SHP77 treated with DMSO at 0.1 percent for 48 hours (cell line): Measurements from ENCODE around the gene KLC1.

ENCODE experiments used
- DNase-seq: peaks from one replicate; lab custom pipeline; 2025; lab: John Stamatoyannopoulos, UW

Gene KLC1

DNA sequence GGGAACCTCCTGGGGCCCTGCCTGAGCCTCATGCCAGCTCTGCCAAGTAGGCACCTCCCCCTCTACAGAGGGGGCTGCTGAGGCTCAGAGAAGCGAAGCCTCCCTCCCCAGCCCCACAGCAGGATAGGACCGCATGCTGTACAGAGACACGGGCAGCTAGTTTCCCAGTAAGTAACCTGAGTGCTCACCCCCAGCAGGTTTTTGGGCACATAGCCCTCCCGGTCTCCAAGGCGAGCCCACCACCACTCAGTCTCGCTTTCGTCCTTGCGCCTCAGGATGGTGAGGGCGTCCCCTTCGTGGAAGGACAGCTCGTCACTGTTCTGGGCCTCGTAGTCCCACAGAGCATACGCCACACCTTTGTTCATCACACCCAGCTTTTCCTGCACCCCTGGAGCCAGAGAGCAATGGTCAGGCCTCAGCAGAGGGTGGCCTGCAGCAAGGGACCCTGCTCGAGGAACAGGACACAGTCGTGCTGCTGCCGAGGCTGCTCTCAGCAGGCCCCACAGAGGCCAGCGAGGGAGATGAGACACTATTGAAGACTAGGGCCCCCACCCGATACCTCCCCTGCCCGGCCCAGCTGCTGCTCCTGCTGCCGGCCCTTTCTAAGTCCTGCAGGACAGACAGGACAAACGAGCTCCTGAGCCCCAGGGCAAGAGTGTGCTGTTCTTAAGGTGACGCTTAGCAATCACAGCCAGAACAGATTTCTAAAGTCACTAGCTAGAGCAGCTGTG lies 107.0 kb downstream of the KLC1 start:
- no peak for DNase-seq

DNA sequence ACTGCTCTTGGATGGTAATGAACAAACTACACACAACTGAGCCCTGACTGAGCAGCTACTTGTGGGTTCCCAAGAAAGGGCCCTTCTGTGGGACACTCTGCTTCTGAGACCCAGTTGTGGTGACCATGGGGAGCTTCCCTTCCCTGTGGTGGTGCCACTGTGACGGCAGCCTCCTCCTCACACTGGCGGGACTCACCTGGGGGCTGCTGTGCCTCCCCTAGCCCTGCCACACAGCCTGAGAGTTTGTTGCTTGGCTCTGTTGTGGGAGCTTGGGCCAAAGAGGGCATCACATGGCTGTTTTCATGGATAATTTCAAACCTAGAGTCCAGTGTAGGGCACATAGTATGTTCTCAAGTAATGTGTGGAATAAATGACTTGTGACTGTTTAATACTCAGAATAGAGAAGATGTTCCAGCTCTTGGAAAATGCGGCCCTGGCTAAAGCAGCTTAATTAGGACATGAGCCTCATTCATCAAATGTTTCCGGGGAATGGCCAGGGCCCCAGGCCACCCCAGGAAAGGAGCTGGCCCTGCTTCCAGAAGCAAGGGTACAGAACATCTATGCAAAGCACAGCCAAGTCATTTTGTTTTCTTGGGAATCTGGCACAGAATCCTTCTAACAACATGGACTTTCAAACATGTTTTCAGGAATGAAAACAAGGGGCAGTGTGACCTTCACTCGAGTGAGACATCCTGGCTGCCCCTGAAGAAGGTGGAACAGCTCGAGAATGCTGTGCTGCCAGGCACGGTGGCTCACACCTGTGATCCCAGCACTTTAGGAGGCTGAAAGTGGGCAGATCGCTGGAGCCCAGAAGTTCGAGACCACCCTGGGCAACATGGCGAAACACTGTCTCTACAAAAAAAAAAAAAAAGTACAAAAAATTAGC lies 107.8 kb downstream of the KLC1 start:
- DNase-seq: no peak

- DNase-seq: no peak
Measured at GRCh38 chr14:103737432-103738045, 108.5 kb downstream of the KLC1 start.

DNA sequence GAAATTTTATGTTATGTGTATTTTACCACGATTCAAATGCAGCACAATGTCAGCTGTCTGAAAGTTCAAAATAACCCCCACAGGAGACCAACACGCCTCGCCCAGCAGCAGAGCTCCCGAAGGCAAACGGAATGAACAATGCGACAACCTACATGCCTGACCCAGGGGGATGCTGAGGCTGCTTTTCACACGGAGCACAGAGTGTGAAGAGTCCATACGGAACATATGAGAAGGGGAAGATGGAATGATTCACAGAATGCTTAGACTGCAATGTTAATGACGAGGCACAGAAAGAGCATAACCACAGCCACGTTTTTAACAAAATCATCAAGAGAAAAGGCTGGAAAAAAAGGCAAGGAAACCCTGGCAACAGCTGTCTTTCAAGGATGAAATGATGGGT lies 109.2 kb downstream of the KLC1 start:
- DNase-seq: no peak

DNA sequence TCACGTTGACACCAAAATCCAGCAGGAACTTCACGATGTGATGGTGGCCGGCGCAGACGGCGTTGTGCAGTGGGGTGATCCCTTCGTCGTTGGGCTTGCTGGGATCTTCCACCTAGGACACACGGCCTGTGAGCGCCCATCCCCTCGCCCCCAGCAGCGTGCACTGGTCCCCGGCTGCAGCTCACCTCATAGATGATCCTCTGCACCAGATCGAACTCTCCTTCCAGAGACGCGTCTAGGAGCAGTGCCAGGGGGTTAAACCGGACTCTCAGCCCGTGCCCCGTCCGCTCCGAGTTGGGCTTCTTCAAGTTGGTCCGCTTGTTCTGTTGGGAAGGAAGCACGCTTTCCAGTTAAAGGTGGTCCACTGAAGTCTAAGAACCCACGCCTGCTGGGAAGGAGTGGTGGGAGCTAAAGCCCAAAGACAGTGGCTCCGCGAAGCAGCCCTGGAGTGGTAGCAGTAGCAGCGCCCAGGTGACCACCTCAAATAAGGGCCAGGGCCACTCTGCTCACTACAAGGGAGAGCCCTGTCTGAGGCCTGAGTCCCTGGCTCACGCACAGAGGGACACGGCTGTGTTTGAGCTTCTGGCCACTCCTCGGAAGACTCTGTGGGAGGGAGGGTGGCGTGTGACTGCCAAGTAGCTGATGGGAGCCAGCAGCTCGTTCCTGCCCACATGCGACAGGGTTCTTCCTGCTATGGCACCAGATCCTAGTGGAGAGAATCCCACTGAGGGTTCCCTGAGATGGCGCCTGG lies 109.9 kb downstream of the KLC1 start:
- no peak for DNase-seq

DNA sequence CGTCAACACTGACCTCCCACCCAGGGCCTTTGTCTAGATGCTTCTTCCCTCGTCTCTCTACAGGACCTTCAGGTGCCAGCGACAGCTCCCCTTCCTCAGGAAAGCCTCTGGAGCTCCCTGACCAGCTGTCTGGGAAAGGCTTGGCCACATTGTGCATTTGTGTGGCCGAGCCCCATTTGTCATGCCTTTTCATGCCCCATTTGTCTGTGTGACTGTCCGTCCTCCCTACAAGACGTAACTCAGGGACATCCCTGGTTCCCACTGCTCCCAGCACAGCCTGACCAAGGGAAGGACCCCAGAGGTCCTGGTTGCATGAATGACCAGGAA lies 110.4 kb downstream of the KLC1 start:
- DNase-seq: no peak

GRCh38 chr14:103739793-103740501 lies 110.9 kb downstream of the KLC1 start:
- no peak for DNase-seq

- DNase-seq: no peak
Measured at GRCh38 chr14:103740991-103741689, 112.1 kb downstream of the KLC1 start.

DNA sequence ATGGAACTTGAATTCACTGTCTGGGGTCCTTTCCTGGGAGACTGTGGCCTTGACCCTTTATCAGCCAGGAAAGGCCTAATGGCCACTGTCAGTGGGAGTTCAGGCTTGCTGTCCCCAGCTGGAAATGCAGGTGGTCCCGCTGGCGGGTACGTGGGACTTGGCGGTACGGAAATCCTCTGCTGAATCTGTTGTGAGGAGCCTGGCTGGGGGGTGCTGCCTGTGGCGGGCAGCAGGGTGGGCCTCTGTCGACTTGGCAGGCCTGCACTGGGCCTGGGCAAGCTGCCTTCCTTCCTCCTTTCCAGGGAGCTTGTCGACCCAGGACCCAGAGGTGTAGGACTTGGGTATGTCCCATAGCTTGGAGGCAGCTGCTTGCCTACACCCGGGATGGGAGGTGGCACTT lies 112.9 kb downstream of the KLC1 start:
- DNase-seq: no peak

- DNase-seq: no peak
Measured at GRCh38 chr14:103742499-103743255, 113.7 kb downstream of the KLC1 start.

GRCh38 chr14:103743691-103744090 lies 114.7 kb downstream of the KLC1 start:
- DNase-seq: no peak

- DNase-seq: no peak
Measured at GRCh38 chr14:103744621-103745395, 115.8 kb downstream of the KLC1 start.

- DNase-seq: no peak
Measured at GRCh38 chr14:103745424-103745823, 116.4 kb downstream of the KLC1 start.

DNA sequence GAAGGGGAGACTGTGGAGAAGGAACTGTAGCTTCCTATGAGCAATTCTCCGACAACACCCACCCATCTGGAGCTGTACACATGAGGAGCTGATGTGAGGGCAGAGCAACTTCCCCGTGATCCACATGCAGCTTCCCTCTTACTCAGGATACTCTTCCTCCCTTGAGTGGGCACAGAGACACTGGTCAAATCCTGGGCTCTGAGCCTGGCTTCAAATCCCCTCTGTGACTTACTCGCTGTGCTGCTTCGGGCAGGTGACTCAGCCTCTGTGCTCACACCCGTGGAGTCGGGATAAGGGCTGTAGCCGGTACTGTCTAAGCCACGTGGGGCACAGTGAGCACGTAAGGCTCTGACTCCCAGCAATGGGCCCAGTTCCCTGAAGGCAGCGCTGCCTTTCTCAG lies 117.7 kb downstream of the KLC1 start:
- DNase-seq: no peak

GRCh38 chr14:103748534-103748857 lies 119.5 kb downstream of the KLC1 start:
- no peak for DNase-seq

DNA sequence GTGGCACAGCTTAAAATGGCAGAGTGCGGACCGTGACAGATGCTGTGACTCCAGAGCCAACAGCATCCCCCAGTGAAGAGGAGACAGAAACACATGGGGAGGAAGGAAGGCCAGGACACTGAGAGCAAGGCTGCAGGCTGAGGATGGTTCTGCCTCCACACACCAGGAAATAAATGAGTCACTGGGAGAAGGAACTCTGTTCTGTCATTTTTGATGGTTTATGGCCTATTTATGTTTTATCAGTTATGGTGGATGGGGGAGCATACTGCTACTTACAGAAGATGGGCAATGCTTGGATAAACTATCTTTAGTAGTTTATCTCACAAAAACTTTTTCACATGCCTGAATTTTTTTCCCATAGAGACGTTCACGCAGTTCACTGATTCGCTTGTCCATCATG lies 120.4 kb downstream of the KLC1 start:
- no peak for DNase-seq

DNA sequence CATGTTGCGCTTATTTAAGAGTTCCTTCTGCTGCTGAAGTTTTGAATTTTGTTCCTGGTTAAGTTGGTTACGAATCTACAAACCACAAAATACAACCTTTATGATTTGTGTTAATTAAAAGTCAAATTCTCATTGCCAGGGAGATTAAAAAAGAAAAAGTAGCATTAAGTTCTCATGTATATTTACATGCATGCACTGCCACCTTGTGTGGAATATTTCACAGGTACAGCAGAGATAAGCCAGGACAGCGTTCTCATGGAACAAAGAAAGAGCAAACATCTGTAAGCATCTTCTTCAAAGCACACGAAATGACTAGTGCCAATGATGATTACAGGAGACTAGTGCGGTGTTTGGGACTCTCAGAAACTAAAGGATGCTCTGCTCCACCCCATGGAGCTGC lies 120.8 kb downstream of the KLC1 start:
- DNase-seq: no peak
